ENCODE data around the gene RBX1.
"Not testable (repeated sequence)": the region's sequence is repeated elsewhere in the genome, so short reads cannot be mapped to it uniquely, and the experiment has no call there.

RBX1 gene

GRCh38 chr22:40950962-40951794, at the start of gene RBX1:
RBX1 (plus strand) TSS chr22:40951378; CDS start chr22:40951399, 21 bp downstream.
- peak; percentile 97 for DNase-seq

GRCh38 chr22:40904101-40904500, 47.1 kb upstream of the RBX1 start:
- no peak for DNase-seq

GRCh38 chr22:40908895-40909294, 42.3 kb upstream of the RBX1 start:
- no peak for DNase-seq

GRCh38 chr22:40911772-40912171, 39.4 kb upstream of the RBX1 start:
- no peak for DNase-seq

GRCh38 chr22:40912987-40913386, 38.2 kb upstream of the RBX1 start:
- DNase-seq = not testable (repeated sequence)

GRCh38 chr22:40919446-40919845, 31.7 kb upstream of the RBX1 start:
- no peak for DNase-seq

GRCh38 chr22:40920526-40920925, 30.7 kb upstream of the RBX1 start:
- no peak for DNase-seq

GRCh38 chr22:40922484-40923303, 28.5 kb upstream of the RBX1 start:
- no peak for DNase-seq

- DNase-seq = no peak
These were observed 22.5 kb upstream of the RBX1 start for GRCh38 chr22:40928657-40929056.

- no peak for DNase-seq
These were observed 18.8 kb upstream of the RBX1 start for GRCh38 chr22:40932396-40932795.

GRCh38 chr22:40939202-40939601, 12.0 kb upstream of the RBX1 start:
- no peak for DNase-seq

GRCh38 chr22:40951795-40952605, 822 bp downstream of the RBX1 start:
- no peak for DNase-seq

- DNase-seq = no peak
These were observed 2.3 kb downstream of the RBX1 start for GRCh38 chr22:40953471-40953870.

GRCh38 chr22:40954113-40954512, 2.9 kb downstream of the RBX1 start:
- no peak for DNase-seq

- DNase-seq = no peak
These were observed 4.4 kb downstream of the RBX1 start for GRCh38 chr22:40955571-40955970.

GRCh38 chr22:40957601-40958000, 6.4 kb downstream of the RBX1 start:
- DNase-seq = no peak

- DNase-seq = no peak
These were observed 7.1 kb downstream of the RBX1 start for GRCh38 chr22:40958299-40958698.

GRCh38 chr22:40960145-40960544, 9.0 kb downstream of the RBX1 start:
- no peak for DNase-seq

GRCh38 chr22:40965936-40966725, 15.0 kb downstream of the RBX1 start:
- no peak for DNase-seq

- no peak for DNase-seq
These were observed 15.5 kb downstream of the RBX1 start for GRCh38 chr22:40966726-40967085.

GRCh38 chr22:40967111-40967760, 16.1 kb downstream of the RBX1 start:
- no peak for DNase-seq

GRCh38 chr22:40972587-40972986, 21.4 kb downstream of the RBX1 start:
- DNase-seq = no peak

Measured in stimulated activated CD4-positive, alpha-beta T cell treated with anti-CD3 and anti-CD28 coated beads, Interleukin-4, amount 100 ng/mL, for 1 hour (primary cell).